Adrenal gland (tissue), 12 donors: ENCODE data around the gene GALNT6. TPM values are rescaled to one million over a fixed set of nuclear protein-coding genes. Genes with fewer than 3 reads are reported as not detected.

Experiments used
- DNase-seq, 7 donors: peaks; one replicate each; pipeline ENCODE4 v3.0.0-alpha.2; 2019 to 2020
- H3K27ac ChIP-seq, 5 donors: fragments of 200-600 bp; sonication (generic) in 4 of 5; 1 replicate in 3 of 5; 2 replicates in 2 of 5; pipeline versions ENCODE4 v1.5.1 to v1.8.0; 2016 to 2020; ENCODE audit warnings: mild to moderate bottlenecking in 1 of 5
- H3K27me3 ChIP-seq: fragments of 200-600 bp; 2 replicates; pipeline ENCODE4 v1.8.0; 2021
- H3K36me3 ChIP-seq, 2 donors: fragments of 200-600 bp; replicated peaks in 1 of 2; 1 replicate in 1 of 2; 2 replicates in 1 of 2; pipeline versions ENCODE4 v1.5.1 to v1.8.0; 2018 to 2022
- H3K4me1 ChIP-seq, 2 donors: fragments of 200-600 bp; replicated peaks in 1 of 2; 1 replicate in 1 of 2; 2 replicates in 1 of 2; pipeline versions ENCODE4 v1.5.1 to v1.8.0; 2018 to 2021
- H3K4me3 ChIP-seq, 4 donors: fragments of 200-600 bp; sonication (generic) in 3 of 4; one replicate each; pipeline ENCODE4 v1.5.1; 2016 to 2018
- H3K9me3 ChIP-seq, 3 donors: fragments of 200-600 bp; sonication (generic) in 1 of 3; replicated peaks in 1 of 3; 1 replicate in 2 of 3; 2 replicates in 1 of 3; pipeline versions ENCODE4 v1.5.1 to v1.8.0; 2016 to 2021
- POLR2A ChIP-seq, 2 donors: fragments of 450-650 bp; IDR thresholded peaks; one replicate each; pipeline ENCODE4 v1.6.1; 2017; ENCODE audit warnings: antibody characterized with exemption in 2 of 2, mild to moderate bottlenecking in 2 of 2, moderate library complexity in 1 of 2
- WGBS, 4 donors: extraction: QIAGEN DNeasy Blood & Tissue Kit in 2 of 4; methylation state at CpG; one replicate each; pipeline versions ENCODE4 v1.1.5 to v1.1.7; 2013 to 2017; 5-methylcytosine and 5-hydroxymethylcytosine counted together
- intact Hi-C, 2 donors: fragments of 100-400 bp; cut with DNase I; formaldehyde crosslinking; loops; one replicate each; pipeline versions ENCODE4 v1.14.1 to v1.15.0; 2022 to 2023
- polyA plus RNA-seq, 3 donors: library from polyadenylated mRNA; stranded (reverse); fragments of 200-250 nt in 2 of 3; fragments of 350-450 nt in 1 of 3; fragmentation: Illumina TruSeq in 1 of 3; extraction: RNeasy Lipid Tissue Mini Kit (QIAGEN cat#74804) in 1 of 3; gene quantifications; one replicate each; pipeline ENCODE4 v1.2.3, GENCODE V29; 2013 to 2014
- total RNA-seq, 9 donors: library from RNA; depleted of rRNA in 4 of 9; stranded (reverse); fragments of >200 nt in 4 of 9; fragments of 120-200 nt in 1 of 9; fragmentation: NEBNext Ultra II Directional in 1 of 9; extraction: Animal tissue kit (Norgen Biotek cat#: 25700) in 1 of 9; gene quantifications; one replicate each; pipeline versions ENCODE4 v1.1.0 to v1.2.4, GENCODE V29; 2013 to 2023
- TF ChIP-seq, protein P1 (sequence below), 6 experiments: fragments of 450-650 bp in 4 of 6; fragments of 200-600 bp in 2 of 6; sonication (generic) in 1 of 6; IDR thresholded peaks; 1 replicate in 5 of 6; 2 replicates in 1 of 6; pipeline versions ENCODE4 v1.5.1 to v1.8.0; 2016 to 2021; ENCODE audit warnings: antibody characterized with exemption in 6 of 6, mild to moderate bottlenecking in 2 of 6, moderate library complexity in 1 of 6
- donor health status: healthy with polysubstance abuse.
- donor health status: Bipolar disorder and iron deficiency.
- donor health status: DM: yes; HTN: yes; CAD: no.
- donor health status: DM: no; HTN: no; CAD: no.
- donor health status: DM: no; HTN: no; CAD: no.
- donor health status: DM: yes; HTN: yes; CAD: no.

Gene GALNT6
- total and polyA plus RNA-seq, 12 donors: 0.66 to 11.0 (median 5.1) TPM

DNA sequence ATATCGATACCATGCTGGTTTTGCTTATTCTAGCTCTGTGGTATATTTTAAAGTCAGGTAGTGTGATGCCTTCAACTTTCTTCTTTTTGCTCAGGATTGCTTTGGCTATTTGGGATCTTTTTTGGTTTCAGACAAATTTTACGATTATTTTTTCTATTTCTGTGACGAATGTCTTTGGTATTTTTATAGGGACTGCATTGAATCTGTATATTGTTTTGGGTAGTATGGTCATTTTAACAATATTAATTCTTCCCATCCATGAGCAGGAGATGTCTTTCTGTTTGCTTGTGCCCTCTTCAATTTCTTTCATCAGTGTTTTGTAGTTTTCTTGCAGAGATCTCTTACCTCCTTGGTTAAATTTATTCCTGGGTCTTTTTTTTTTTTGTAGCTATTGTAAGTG, 22.6 kb upstream of the GALNT6 start:
- Histone ChIP-seq H3K27ac (no peak overlapping the region), H3K36me3 (no peaks in the 10 kb centered on the region)
- intact Hi-C loops: no loop called here

DNA sequence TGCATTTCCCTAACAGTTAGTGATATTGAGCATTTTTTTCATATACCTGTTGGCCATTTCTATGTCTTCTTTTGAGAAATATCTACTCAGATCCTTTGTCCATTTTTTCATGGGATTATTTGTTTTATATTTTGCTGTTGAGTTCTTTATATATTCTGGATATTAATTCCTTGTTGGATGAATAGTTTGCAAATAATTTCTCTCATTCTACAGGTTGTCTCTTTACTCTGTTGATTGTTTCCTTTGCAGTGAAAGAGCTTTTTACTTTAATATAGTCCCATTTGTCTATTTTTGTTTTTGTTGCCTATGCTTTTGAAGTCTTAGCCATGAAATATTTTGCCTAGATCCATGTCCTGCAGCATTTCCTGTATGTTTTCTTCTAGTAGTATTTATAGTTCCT, 21.9 kb upstream of the GALNT6 start:
- Histone ChIP-seq H3K27ac (no peak overlapping the region), H3K4me3 (no peak overlapping the region), H3K27me3 (no peaks in the 10 kb centered on the region), H3K9me3 (no peaks in the 10 kb centered on the region), H3K36me3 (no peaks in the 10 kb centered on the region), H3K4me1 (no peaks in the 10 kb centered on the region)
- no peak for TF ChIP-seq POLR2A (IDR thresholded peaks at IDR 0.05)
- TF ChIP-seq, protein P1, sequence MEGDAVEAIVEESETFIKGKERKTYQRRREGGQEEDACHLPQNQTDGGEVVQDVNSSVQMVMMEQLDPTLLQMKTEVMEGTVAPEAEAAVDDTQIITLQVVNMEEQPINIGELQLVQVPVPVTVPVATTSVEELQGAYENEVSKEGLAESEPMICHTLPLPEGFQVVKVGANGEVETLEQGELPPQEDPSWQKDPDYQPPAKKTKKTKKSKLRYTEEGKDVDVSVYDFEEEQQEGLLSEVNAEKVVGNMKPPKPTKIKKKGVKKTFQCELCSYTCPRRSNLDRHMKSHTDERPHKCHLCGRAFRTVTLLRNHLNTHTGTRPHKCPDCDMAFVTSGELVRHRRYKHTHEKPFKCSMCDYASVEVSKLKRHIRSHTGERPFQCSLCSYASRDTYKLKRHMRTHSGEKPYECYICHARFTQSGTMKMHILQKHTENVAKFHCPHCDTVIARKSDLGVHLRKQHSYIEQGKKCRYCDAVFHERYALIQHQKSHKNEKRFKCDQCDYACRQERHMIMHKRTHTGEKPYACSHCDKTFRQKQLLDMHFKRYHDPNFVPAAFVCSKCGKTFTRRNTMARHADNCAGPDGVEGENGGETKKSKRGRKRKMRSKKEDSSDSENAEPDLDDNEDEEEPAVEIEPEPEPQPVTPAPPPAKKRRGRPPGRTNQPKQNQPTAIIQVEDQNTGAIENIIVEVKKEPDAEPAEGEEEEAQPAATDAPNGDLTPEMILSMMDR (IDR thresholded peaks at IDR 0.05): no peak
- intact Hi-C loops: no loop called here
- no peak for DNase-seq

More for the DNA sequence above, 22.6 kb upstream of the GALNT6 start:
- no peaks in the 10 kb centered on the region for H3K9me3 ChIP-seq
- H3K4me3 ChIP-seq: no peak overlapping the region
- H3K27me3 ChIP-seq: no peaks in the 10 kb centered on the region
- H3K4me1 ChIP-seq: no peaks in the 10 kb centered on the region
- 83 to 87% (median 84%) methylated on average over 3 of the region's 3 CpGs for WGBS, 4 donors
- TF ChIP-seq, protein P1 (IDR thresholded peaks at IDR 0.05): no peak
- TF ChIP-seq POLR2A (IDR thresholded peaks at IDR 0.05): no peak
- DNase-seq: no peak

DNA sequence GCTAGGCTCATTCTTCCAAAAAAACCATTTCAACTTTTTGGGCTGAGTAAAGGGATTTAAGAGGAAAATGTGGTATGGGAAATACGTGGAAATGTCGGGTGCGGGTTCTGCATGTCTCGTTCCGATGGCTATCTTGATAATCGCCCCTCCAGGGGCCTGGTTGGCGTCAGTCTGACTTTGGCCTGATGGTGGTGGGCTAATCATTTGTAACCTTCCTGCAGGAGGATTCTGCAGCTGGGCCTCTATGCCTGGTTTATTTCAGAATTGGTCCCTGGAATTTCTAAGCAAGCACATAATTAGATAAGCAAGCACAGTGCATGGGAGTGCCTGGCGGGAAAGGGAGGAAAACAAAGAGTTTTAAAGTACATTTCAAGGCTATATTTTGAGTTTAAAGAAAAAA, 18.6 kb upstream of the GALNT6 start:
- TF ChIP-seq POLR2A (IDR thresholded peaks at IDR 0.05): no peak
- TF ChIP-seq, protein P1 (IDR thresholded peaks at IDR 0.05): no peak
- H3K4me3 ChIP-seq: no peak overlapping the region

DNA sequence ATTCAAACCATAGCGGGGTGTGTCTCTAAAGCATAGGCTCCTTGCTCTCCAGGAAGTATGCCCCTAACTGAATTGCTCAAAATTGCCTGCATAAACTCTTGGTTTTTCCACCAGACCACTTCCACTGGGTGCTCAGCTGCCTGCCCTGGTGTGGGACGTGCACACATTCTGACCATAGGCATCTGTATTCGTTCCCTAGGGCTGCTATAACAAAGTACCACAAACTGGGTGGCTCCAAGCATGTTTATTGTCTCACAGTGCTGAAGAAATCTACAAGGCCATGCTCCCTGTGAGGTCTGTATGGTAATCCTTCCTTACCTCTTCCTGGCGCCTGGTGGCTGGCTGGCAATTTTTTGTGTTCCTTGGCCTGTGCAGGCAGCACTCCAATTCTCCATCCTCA, 16.4 kb upstream of the GALNT6 start:
- TF ChIP-seq, protein P1 (IDR thresholded peaks at IDR 0.05): no peak
- no peak for TF ChIP-seq POLR2A (IDR thresholded peaks at IDR 0.05)
- Histone ChIP-seq H3K4me3 (no peak overlapping the region), H3K9me3 (no peaks in the 10 kb centered on the region), H3K36me3 (no peaks in the 10 kb centered on the region), H3K27ac (no peak overlapping the region), H3K4me1 (no peaks in the 10 kb centered on the region), H3K27me3 (no peaks in the 10 kb centered on the region)
- 65 to 95% (median 69%) methylated on average over 3 to 4 of the region's 4 CpGs for WGBS, 4 donors
- intact Hi-C loops: no loop called here
- DNase-seq: no peak

More for the DNA sequence above, 18.6 kb upstream of the GALNT6 start:
- no peaks in the 10 kb centered on the region for H3K9me3 ChIP-seq
- no peak overlapping the region for H3K27ac ChIP-seq
- H3K4me1 ChIP-seq: no peaks in the 10 kb centered on the region
- H3K27me3 ChIP-seq: no peaks in the 10 kb centered on the region
- H3K36me3 ChIP-seq: no peaks in the 10 kb centered on the region
- intact Hi-C loops: no loop called here
- WGBS, 4 donors: 76 to 86% (median 77%) methylated on average over 8 of the region's 8 CpGs
- DNase-seq: no peak
